GM12872 (cell line): ENCODE measurements around the gene VDR.

Source experiments
- TF ChIP-seq, protein P1 (sequence below): IDR thresholded peaks from 3 replicates; pipeline ENCODE4 v1.5.1; 2011; ENCODE audit warnings: low read depth, mild to moderate bottlenecking, low read length, moderate library complexity; ENCODE audit not compliant: insufficient read depth

VDR gene

DNA sequence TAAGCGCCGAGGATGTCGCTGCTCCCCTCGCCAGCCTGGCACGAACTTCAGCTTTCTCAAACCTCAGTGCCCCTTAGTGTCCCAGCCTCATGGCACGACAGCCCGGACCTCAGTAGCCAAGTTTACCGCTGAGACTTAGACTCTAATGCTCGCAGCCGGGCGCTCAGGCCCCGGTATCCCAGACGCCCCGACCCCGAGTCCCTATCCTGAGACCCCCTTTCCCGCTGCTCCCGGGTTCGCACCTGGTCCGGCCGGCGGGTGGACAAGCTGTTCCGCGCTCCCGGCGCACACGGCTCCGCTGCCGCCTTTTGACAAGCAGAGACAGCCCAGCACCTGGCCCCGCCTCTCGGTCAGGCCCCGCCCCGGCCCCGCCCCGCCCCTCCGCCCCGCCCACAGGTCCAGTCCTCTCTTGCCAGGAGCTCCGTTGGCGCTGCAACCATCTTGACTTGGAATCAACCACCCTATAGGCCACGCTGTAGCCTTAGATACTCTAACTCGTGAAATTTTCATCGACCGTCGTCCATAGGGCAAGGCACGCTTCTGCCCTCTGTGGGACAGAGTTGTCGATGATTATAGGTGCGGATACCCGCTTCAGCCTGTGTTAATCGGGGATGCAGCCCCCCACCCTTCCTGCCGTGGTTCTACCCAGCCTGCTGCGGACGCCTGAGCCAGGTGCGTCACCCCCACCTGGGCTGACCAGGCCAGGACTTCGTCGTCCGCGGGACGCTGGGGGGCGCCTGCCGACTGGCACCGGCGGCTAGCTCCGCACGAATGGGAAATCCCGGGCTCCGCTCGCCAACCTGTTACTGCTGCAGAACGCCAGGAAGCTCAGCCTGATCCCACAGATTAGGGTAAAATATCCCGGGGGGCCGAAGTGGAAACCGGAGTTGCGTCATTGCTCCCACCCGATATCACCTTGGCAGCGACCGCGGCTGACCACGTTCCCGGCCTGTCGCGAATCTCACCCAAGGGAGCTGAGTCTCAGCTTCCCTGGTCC is at the start of gene VDR:
VDR (minus strand) TSS at position 282 of the 997 bp plus-strand sequence. CDS start 25,881 bp downstream, outside the sequence.
- TF ChIP-seq, protein P1, sequence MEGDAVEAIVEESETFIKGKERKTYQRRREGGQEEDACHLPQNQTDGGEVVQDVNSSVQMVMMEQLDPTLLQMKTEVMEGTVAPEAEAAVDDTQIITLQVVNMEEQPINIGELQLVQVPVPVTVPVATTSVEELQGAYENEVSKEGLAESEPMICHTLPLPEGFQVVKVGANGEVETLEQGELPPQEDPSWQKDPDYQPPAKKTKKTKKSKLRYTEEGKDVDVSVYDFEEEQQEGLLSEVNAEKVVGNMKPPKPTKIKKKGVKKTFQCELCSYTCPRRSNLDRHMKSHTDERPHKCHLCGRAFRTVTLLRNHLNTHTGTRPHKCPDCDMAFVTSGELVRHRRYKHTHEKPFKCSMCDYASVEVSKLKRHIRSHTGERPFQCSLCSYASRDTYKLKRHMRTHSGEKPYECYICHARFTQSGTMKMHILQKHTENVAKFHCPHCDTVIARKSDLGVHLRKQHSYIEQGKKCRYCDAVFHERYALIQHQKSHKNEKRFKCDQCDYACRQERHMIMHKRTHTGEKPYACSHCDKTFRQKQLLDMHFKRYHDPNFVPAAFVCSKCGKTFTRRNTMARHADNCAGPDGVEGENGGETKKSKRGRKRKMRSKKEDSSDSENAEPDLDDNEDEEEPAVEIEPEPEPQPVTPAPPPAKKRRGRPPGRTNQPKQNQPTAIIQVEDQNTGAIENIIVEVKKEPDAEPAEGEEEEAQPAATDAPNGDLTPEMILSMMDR = peak; percentile 53

DNA sequence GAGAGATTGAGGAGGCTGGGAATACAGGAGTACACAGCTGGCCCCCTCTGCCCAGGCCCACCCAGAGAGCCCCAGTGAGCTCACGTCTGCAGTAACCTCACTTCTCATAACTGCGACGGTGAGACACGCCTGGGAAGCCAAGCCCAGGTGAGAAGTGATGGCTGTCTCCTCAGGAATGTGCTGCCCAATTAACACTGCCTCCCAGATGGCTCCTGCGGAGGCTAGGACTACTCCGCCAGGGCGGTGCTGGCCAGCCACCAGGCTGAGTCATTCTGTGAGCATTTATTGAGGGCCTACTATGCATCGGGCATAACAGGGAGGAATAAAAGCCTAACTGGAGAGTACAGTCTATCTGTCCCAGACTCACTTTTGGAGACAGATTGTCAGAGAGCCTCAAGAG is 49.3 kb upstream of the VDR start:
- TF ChIP-seq, protein P1 = no peak

DNA sequence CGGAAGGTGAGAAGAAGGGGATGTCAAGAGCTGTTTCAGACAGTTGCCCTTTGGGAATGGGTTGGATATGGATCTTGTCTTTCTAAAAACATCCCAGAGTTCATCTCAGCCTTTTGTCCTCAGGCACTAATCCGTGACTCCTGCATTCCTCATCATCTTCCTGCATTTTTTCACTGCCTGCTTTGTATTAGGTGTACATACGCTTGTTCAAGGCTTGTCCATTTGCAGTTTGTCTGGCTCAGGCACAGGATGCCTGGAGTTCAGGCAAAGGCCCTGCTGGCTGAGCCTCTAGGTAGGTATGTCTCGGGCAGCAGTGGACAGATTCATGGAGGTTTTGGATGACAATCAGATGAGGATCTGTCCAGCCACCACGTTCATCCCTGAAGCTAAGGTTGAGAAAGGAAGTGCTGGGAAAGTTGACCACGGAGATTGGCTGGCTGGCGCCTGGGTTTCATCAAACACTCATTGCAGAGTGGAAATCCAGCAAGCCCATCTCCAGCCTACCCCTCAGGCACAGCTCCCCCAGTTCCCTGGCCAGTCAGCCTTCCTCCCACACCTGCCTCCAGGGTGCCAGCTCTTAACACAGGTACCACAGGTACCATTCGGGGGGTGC is 46.2 kb upstream of the VDR start:
- TF ChIP-seq, protein P1 = no peak

DNA sequence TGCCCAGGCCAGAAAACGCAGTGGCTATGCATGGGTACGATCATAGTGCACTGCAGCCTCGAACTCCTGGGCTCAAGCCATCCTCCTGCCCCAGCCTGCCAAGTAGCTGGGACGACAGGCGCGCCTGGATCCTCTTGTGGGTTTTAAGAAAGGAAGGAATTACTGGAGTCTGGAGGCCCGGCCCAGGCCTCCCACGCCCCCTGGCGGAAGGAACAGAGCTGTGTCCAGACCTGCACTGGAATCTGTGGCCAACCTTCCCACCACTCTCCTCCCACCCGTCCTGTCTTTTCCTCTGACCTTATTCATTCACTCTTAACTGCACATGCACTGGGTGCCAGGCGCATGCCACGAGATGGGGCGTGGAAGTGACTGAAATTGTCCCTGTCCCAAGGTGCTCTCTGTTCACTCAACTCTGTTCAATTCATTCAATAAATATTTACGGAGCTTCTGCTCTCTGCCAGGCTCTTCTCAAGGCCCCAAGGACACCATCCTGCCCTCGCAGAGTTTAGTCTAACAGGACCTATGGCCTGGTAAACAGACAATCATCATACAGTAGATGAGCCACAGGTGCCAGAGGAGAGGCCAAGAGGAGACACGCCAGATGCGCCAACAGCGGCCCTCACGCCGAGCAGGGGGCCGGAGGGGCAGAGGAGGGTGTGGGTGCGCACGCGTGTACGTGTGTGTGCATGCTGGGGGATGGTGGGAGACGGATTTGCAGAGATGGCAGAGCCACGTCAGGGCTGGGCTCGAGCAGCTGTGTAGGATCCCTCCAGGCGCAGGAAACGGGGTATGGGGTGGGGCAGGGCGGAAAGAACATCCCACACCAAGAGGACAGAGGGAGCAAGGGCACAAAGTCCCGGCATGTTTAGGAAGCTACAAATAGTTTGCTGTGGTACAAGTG is 44.9 kb upstream of the VDR start:
- TF ChIP-seq, protein P1 = peak; percentile 98

DNA sequence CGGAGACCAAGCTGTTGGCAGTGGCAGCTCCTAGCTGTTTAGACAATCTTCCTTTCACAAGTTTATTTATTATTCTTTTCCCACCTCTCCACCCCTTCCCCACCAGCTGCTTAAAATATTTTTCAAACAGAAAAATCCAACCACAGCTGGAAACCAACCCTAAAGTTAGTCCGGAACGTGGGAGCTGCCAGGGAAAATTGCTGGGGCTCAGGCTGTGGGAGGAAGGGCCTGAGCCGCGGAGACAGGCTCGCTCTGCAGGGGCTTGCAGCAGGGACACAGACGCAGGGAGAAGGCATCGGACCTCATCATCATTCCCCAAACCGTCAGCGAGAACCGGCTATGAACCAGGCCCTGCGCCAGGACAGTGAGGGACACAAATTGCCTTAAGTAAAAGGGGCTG is 42.5 kb upstream of the VDR start:
- TF ChIP-seq, protein P1 = no peak

DNA sequence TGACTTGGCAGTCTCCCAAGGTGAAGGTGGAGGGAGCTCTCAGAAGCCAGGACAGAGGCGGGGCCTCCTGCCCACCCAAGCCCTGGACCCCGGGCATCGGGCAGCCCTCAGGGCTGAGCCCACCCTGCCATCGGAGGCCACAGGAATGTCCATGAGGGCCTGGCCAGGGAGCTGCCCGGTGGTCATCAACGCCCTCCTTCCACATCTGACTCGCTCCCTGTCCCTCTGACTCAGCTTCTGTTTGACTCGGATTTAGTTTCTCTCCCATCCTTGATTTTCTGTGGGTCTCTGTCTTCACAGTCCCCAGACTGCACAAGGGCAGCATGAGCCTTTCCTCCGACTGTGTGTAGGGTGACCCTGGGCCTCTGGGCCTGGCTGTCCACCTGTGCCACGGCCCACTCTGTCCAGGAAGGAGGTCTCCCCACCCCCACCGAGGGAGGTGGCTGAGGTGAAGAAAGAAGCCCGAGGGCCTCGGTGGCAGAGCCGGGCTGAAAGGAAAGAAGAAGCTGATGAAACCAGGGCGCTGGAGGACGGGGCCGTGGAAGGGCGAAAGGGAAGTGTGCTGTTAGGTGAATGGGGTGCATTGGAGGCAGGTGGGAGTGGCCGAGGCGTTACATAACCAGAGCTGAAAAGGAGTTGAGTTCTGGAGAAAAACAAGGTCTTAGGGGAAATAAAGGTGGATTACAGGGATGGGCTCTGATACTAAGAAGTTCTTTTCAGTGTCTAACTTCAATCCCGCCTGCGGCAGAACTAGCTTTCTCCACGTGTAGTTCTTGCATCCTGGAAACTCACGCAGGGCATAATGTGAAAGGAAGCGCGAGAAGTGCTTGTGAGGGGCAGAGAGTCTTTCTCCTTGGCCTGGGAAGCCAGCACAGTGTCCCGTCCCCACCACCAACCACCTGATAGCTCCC is 41.9 kb upstream of the VDR start:
- TF ChIP-seq, protein P1 = no peak
